HG02870 (cell line): ENCODE measurements around the gene FAAP100.

ENCODE experiments used
- ATAC-seq: cut with Tn5 transposase; IDR thresholded peaks from one replicate; pipeline ENCODE4 v1.9.1; 2021; ENCODE audit warnings: mild to moderate bottlenecking, moderate library complexity; ENCODE audit not compliant: unreplicated experiment

Gene FAAP100

DNA sequence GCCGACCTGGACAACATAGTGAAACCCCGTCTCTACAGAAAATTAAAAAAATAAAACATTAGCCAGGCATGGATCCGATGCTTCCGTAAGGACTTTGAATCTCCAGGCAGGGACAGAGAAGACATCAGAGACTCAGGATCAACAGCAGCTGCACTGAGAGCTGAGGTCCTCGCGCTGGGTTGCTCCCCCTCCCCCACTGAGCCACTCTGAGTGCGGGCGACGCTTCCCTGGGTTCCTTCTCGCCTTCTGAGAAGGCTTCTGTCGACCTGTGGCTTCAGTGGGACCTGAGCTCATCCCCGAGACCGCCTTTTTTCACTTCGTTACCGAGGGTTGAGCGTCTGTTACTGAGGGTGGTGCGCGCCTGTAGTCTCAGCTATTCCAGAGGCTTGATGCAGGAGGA lies 60.0 kb downstream of the FAAP100 start:
- no peak for ATAC-seq

DNA sequence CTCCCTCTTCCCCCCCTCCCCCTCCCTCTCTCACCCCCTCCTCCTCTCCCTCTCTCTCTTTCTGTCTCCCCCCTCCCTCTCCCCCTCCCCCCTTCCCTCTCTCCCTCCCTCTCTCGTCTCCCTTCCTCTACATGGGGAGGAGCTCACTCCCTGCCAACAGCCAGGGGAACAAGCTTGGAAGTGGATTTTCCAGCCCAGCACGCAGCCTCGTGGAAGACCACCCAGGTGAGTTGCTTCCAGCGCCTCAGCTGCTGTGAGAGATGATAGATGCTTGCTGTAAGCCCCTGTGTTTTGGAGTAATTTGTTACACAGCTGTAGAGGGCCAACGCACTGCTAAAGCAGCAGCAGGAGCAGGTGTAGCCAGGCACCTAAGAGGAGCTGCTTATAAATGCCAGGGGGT lies 60.4 kb downstream of the FAAP100 start:
- ATAC-seq, result no peak

DNA sequence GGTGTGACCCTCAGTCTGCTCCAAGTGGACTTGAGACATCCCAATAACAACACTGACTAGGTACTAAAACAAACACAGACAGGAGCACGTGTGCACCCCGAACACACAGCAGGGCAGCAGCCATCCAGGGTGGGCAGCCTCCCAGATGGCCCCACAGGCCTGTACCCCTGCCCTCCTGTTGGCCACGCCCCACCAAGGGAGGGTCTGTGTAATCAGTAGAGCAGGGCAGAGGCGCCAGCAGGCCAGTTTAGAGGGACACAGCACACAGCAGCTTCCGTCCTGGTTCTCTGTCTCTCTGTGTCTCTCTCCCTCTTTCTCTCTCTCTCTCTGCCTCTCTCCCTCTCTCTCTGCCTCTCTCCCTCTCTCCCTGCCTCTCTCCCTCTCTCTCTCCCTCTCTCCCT lies 61.0 kb downstream of the FAAP100 start:
- no peak for ATAC-seq

DNA sequence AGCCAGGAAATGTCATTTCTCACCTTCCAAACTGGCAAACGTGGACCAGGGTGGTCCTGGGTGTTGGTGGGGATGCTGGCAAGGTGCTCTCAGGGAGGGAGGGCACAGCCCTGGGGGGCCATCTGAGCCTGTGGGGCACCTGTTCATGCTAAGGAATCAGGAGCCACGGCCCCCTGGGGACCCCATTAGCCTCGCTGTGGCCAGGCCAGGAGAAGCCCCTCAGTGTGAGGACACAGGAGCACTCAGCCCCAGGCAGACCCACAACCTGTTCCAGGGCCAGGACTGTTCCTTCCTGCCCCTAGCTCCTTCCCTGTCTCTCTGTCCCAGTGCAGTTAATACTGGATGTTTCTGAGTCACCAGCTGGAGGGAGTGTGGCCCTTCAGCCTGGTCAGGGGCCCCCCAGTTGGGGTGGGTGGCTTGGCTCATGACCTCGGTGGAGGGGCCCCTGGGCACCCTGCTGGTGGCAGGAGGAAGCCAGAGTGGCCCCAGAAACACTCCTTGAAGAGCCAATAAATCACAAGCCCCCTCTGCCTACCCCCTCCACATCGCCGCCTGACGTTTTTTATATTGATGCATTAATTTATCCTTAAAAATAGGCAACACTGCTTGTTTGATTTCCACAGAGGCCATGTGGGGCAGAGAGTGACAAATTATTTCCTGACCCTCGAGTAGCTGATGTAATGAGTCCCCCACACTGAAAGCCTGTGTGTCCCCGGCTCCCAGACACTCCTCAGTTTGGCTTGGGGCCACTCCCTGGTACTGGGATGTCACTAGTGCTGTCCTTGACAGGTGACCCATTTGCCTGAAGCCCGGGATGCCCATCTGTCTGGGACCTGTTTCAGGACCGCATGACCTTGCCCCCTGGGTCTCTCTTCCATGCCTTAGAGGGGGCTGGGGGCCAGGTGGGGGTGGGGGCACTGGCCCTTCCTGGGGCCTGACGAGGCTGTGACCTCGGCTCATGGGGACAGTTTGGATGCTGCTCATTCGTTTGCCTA lies 61.9 kb downstream of the FAAP100 start:
- no peak for ATAC-seq
